NOMO-1 (cell line): ENCODE data around the gene TIMM44.

Experiments used
- DNase-seq, 2 experiments: peaks; one replicate each; lab custom pipeline; 2025; ENCODE audit not compliant: unreplicated experiment in 2 of 2; lab: John Stamatoyannopoulos, UW

TIMM44 gene

DNA sequence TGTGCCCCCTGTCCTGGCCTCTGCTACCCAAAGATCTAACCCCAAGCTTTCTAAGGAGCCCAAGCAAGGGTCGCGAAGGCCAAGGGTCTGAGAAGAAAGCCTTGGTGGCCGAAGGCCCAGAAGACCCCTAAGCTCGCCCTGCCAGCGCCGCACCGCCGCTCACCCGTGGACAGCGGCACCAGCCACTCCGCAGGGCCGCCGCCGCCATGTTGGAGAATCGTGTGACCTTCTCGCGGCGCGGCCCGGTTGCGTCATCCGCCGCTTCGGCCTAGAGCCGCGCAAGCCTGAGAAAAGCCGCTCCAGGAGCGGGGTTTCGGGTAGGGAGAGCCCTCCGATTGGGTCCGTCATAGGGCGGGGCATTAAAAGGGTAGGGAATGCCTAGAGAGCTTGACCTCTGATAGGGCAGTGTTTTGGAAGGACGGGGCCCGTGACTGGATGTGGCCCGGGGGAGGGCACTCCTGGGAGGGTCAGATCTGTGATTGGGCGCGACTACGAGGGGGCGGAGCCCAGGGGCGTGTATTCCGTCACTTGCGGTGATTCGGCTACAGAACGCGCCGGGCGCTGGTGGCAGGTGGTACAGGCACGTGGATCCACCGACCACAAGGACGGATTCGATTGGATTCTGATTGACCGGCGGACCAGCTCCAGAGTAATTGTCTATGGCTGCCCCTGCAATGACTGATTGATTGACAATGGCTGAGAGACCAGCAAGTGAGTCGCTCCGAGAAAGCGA, at the start of gene TIMM44:
Gene TIMM44 (minus strand): TSS at position 223 of the 733 bp plus-strand sequence. CDS start 15 bp downstream, at position 208.
- peak; percentile 99 for DNase-seq

- DNase-seq = no peak
Measured at GRCh38 chr19:7992575-7992974, 49.1 kb upstream of the TIMM44 start.

GRCh38 chr19:7989071-7989575, 45.7 kb upstream of the TIMM44 start:
- DNase-seq = no peak

DNA sequence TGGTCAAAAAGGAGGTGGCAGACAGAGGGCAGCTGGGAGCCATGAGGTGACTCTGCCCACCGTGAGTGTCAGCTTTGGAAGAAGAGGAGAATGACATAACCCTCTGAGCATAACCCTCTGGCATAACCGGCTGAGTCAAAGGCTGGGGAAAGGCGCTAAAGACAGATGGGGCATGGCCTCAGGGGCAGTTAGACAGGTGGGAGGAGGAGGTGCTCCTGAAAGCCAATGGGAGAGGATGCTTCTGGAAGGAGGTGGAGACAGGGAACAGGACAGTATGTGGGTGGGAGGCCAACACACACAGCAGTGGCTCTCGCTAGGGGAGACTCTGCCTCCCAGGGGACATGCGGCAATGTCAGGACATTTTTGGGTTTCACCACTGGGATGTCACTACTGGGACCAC, 44.8 kb upstream of the TIMM44 start:
- DNase-seq = no peak

DNA sequence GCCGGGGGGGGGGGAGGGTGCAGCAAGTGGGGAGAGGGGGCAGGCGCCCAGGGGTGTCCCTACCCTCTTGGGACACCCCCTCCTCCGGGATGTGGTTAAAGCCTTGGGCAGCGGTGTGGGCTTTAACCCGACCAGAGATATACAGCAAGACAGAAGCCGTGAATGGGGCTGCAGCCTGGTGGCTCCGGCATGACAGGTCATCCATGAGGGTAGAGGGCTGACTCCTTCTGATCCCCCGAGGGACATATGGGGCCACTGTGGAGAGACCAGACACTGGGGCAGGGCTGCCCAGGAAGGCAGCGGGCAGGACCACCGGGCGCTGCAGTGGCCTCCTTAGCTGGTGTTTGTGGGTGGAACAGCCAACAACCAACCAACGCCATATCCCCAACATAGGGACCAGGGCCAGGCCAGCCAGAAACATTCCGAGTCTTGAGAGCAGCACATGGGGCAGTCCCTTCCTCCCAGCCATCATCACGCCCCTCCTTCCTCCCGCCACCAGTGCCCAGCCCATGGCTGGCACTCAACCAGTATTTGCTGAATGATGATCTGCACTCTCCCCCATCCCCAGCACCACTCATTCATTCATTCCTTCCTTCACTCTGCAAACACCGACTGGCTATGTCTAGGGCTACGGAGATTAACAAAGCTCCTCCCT, 43.8 kb upstream of the TIMM44 start:
- no peak for DNase-seq

DNA sequence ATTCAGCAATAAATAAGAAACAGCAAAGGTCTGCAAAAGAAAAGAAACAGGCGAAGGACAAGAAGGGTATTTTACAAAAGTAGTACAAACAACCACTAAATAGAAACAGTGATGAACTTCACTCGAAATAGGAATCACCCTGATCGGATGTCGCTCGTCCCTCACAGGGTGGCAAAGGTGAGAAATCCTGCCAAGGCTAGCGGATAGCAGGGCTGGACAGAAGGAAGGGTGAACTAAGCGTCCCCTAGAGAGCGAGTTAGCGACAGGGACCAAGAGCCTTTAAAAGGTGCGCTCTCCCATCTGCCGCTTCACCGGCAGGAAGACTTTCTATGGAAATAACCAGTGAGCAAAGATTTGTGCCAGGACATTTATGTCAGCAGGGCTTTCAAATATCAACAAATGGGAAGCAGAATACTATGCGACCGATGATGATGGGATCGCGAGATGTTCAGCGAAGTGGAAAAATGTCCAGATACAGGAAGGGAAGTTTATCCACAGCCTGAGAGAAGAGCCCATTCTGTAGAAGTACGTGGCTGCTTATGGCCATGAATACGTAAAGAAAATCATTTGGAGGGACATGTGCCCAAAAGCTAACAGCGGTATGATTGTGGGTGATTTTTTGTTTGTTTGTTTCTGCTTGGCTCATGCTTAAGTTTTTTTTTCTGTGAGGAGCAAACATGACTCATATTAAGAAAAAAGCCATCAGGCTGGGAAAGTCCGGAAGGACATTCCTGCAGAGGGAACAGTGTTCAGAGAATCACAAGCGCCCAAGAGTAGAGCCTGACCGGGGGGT, 43.1 kb upstream of the TIMM44 start:
- no peak for DNase-seq

DNA sequence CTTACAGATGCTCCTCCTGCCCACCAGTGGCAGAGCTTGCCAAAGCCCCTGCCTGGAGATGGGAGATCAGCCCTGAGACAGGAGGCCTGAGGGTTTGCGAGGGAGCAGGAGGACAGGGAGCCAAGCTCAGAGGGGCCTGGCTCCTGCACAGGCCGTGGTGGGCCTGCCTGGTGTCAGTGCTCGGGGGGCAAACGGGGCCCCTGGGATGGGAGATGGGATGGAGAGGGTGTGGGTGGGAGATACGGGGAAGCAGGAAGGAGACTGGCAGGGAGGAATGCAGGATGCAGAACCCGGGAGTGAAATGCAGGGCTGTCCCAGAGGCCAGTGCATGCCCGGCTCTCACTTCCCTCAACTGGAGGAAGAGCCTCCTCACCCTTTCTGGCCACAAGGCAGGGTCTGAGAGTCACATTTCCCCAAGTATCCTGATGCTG, 42.0 kb upstream of the TIMM44 start:
- no peak for DNase-seq

GRCh38 chr19:7983995-7984837, 40.8 kb upstream of the TIMM44 start:
- DNase-seq = no peak

GRCh38 chr19:7983286-7983950, 40.0 kb upstream of the TIMM44 start:
- no peak for DNase-seq

- DNase-seq = no peak
Measured at GRCh38 chr19:7982651-7983099, 39.2 kb upstream of the TIMM44 start.

GRCh38 chr19:7982103-7982502, 38.6 kb upstream of the TIMM44 start:
- DNase-seq = no peak

DNA sequence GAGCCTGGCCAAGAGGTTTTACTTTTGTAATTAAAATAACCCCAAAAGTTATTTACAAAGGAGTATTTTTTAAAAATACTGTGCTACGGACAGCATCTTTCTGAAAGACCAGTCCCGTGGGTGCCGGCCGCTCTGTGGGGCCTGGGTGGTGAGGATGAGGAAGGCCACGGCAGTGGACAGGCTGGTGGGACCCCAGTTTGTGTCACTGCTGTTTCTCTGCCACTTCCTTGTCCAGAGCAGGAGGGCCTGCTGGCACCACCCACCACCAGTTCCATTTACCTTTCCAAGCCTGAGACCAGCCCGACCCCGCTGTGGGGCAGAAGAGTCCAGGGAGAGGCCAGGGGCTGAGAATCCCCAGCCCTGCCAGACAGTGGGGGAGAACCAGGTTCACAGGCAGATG, 38.2 kb upstream of the TIMM44 start:
- DNase-seq = no peak

GRCh38 chr19:7981199-7981598, 37.7 kb upstream of the TIMM44 start:
- DNase-seq = no peak

GRCh38 chr19:7980635-7981121, 37.2 kb upstream of the TIMM44 start:
- no peak for DNase-seq

DNA sequence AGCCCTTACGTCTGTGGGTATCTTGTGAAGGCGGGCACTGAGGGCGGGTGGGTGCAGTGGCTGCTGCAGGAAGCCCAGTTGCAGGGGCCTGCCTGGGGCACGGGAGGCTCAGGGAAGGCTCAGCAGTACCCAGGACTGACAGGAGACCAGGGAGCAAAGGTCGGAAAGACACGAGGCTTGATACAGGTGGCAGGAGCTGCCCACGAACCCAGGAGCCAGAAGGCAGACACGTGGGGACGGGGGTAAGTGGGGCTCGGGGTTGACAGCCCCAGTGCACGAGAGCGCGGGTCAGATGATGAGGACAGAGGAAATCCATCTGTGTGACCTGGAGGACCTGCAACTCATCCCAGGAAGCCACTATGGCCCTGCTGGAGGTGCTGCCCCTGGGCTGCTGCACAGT, 36.7 kb upstream of the TIMM44 start:
- no peak for DNase-seq

DNA sequence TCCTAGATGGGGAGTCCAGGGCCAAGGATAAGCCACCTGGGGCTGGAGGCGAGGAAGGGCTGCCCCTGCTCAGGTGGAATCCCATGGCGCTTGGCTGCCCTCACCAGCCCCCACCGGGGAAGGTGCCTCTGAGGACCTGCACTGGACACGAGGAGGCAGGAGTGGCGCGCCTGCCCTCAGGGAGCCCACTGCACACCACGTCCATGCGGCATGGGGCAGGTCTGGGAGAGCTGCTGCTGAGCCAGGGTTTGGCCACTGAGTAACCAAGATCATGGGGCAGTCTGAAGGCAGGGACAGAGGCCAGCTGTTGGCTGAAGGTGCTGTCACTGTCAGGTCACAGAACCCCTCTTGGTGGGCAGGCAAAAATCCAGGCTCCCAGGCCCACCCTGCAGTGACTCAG, 36.1 kb upstream of the TIMM44 start:
- no peak for DNase-seq

GRCh38 chr19:7979011-7979410, 35.5 kb upstream of the TIMM44 start:
- DNase-seq = no peak

DNA sequence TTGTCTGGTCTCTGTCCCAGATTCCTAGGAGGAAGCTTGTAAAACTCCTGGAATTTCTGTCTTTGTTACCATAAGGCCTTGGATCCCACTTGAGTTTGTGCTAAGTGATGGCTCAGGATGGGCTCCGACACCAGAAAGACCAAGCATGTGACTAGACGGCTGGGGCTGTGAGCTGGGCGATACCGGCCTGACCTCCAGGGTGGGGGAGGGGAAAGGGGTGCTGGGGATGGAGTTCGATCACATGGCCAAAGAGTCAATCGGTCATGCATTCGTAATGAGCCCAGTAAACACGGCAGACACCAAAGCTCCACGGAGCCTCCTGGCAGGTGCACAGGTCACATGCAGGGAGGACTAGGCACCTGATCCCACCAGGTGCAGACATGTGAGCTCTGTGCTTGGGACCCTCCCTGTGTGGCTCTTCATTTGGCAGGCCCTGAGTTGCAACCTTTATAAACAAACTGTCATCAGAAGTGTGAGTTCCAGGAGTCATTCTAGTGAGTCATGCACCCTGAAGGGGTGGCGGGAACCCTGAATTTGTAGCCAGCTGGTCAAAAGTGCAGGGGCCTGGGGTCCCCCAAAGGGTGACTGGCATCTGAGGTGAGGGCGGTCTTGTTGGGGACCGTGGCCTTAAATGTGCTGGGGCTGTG, 34.8 kb upstream of the TIMM44 start:
- no peak for DNase-seq

DNA sequence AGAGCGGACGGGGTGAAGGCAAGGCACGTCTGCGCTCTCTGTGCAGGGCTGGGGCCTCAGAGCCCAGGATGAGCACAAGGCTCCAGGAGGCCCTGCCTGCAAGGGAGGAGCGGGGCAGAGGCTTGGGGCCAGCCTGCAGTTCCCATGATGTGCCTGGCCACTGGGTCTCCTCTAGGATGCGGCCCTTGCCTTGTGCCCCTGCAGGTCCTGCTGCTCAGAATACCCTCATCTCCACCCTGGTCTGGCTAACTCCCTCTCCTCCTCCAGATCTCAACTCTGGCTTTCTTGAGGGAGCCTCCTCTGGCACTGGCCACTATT, 34.2 kb upstream of the TIMM44 start:
- no peak for DNase-seq
